DMS 273 (cell line): ENCODE results near the gene RPTOR.
"Not testable (repeated sequence)": the region's sequence is repeated elsewhere in the genome, so short reads cannot be mapped to it uniquely, and the experiment has no call there.

Experiments used
- DNase-seq: peaks from one replicate; lab custom pipeline; 2025; ENCODE audit not compliant: unreplicated experiment; lab: John Stamatoyannopoulos, UW

The RPTOR gene

DNA sequence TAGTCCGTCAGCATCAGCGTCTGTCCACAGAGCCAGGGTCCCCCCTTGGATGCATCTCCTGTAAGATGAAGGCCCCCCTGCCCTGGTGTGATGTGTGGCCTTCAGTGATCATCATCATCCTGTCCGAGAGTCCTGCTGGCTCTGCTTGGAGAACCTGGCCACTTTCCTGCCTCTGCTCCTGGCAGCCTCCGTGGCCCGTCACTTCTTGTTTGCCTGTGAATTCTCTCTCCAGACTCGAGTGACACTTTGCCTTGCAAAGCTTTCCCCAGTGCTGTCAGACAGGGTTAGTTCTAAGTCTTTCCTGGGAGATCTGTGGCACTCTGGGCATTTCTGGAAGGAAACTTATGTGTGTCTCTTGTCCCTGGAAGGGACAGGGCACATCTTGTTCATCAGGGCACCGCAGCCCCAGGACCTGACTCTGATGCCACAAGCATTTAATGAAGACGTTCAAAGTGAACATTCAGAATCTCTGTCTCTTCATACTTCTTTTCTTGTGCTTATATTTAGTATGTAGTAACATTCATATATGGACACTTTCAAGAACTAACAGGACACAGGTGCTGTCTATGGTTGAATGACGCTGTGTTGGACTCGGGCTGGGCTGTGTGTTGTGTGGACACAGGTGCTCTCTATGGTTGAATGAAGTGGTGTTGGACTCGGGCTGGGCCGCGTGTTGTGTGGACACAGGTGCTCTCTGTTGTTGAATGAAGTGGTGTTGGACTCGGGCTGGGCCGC, 68.5 kb downstream of the RPTOR start:
- no peak for DNase-seq

DNA sequence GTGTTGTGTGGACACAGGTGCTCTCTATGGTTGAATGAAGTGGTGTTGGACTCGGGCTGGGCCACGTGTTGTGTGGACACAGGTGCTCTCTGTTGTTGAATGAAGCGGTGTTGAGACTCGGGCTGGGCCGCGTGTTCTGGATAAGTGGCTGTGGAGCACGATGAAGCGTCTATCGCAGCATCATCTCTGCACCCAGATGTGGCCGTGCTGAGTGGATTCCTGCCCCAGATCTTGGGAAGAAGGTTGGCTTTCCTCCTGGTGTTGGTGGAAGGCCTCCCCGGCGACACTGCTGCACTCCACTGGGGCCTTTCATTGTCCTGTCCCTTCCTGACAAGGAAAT, 69.1 kb downstream of the RPTOR start:
- DNase-seq = no peak

- no peak for DNase-seq
Measured at GRCh38 chr17:80614332-80615047, 69.9 kb downstream of the RPTOR start.

DNA sequence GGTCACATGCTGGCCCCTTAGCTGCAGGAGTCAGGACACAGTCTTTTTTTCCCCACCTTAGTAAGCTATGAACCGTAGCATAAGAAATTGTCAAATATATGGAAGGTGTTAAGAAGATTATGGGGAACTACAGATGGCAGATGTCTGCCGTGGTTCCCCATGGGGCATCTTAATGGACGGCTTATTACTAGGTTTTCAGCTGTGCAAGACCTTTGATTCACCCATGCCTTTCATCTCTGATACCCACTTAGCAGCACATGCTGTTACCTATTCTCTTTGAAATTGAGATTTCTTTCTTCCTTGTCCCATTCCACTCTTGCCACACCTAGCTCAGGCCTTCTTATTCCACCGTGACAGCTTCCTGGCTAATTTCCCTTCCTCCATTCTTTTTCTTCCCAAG, 70.7 kb downstream of the RPTOR start:
- peak; percentile 40 for DNase-seq

DNA sequence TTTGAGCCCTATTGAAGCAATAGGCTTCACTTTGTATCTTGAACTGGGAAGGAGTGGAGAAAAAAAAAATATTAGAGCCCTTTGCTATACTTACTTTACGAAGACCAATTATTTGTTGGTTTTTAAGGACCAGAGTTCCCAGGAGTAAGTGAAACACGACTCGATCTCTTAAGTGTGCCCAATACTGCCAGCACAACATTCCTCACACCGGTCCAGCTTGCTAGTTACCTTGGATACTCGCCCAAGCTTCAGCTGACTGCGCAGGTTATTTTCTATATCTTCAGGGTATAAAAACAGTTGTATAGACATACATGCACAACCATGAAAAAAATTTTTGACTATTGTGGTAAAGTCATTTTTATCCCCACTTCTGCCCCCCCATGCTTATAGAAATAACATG, 72.1 kb downstream of the RPTOR start:
- DNase-seq = no peak

DNA sequence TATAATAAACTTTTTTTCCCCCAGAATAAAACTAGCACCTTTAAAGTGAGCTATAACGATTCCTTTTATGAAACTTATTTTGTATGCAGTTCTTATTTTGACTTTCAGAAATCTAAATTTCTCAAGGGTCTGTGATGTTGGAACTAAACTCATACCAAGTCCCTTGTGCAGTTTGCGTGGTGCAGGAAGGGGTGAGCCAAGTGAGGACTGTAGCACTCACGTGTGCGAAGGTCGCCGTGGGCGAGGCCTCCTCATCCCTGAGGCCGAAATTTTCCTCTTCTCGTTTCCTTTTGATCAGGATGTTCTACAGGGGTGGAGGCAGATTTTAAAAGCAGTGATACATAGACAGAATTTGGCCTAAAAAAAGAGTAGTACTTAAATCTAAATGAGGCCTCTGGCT, 73.7 kb downstream of the RPTOR start:
- DNase-seq = no peak

- DNase-seq = no peak
Measured at GRCh38 chr17:80619535-80620235, 75.0 kb downstream of the RPTOR start.

- no peak for DNase-seq
Measured at GRCh38 chr17:80621335-80621996, 76.8 kb downstream of the RPTOR start.

DNA sequence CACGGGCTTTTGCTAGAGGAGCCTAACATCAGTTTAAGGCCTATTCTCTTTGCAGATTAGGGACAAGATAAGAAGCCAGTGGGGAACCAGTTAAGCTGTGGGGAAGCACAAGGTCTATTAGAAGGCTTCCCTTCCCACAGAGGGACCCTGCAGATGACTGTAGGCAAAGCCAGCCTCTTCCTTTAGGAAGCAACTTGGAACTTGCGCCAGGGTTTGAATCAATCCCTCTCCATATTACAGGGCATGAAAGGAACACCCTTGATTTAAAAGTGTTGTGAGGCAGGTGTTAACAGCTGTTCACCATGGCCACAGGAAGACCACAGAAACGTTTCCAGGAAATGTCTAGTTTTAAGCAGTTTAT, 77.3 kb downstream of the RPTOR start:
- DNase-seq = peak; percentile 19

DNA sequence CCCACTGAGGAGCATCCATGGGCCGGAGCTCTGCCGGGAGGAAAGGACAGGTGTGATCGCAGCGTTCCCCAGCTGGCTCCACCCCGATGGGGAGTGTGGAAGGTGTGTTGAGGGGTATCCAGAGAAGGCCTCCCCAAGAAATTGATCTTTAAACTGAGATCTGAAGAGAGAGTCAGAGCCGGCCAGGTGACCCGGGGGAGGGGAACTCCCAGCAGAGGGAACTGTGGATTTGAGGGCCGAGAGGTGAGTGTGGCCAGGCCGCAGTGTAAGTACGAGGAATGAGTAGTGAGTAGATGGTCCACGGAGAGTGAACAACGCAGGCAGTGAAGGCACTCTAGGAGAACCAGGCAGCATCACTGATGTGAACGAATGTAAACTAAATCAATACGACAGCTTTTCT, 80.2 kb downstream of the RPTOR start:
- no peak for DNase-seq

- DNase-seq = no peak
Measured at GRCh38 chr17:80625627-80626026, 81.0 kb downstream of the RPTOR start.

GRCh38 chr17:80628881-80629280, 84.2 kb downstream of the RPTOR start:
- not testable (repeated sequence) for DNase-seq

DNA sequence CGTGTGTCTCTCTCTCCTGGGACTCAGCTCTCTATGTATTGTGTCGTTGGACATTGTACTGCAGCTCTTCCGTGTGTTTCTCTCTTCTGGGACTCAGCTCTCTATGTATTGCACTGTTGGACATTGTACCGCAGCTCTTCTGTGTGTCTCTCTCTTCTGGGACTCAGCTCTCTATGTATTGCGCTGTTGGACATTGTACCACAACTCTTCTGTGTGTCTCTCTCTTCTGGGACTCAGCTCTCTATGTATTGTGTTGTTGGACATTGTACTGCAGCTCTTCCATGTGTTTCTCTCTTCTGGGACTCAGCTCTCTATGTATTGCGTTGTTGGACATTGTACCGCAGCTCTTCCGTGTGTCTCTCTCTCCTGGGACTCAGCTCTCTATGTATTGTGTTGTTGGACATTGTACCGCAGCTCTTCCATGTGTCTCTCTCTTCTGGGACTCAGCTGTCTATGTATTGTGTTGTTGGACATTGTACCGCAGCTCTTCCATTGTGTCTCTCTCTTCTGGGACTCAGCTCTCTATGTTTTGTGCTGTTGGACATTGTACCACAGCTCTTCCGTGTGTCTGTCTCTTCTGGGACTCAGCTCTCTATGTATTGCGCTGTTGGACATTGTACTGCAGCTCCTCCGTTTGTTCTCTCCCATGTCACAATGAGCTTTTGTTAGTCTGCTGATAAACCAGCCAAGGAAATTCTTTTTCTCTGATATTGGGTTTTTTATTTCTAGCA, 84.8 kb downstream of the RPTOR start:
- DNase-seq = no peak

DNA sequence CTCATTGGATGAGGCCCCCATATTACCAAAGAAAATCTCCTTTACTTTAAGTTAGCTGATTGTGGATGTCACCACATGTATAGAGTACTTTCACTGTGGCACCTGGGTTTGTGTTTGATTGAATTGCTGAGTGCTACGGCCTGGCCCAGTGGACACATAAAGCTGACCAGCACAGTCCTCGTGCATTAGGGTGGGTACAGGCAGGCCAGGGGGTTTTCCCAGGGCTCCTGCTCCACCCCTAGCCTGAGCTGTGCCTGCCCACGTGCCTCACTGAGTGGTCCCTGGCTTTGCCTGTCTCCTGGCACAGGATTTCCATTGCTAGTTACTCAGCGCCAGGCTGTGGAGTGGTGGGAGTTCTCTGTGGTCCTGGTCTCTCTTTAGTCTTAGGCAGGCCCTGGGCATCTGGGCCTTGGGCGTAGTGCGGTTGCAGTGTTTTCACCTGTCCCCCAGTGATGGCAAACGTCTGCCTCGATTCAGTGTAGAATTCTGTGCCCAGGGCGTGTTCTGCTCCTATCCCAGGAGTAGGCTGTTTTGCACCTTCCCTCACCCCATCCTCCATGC, 86.0 kb downstream of the RPTOR start:
- no peak for DNase-seq

GRCh38 chr17:80631142-80632045, 86.8 kb downstream of the RPTOR start:
- no peak for DNase-seq

- no peak for DNase-seq
Measured at GRCh38 chr17:80632046-80632581, 87.5 kb downstream of the RPTOR start.

GRCh38 chr17:80633207-80633606, 88.6 kb downstream of the RPTOR start:
- DNase-seq = no peak

GRCh38 chr17:80633994-80634566, 89.4 kb downstream of the RPTOR start:
- no peak for DNase-seq

DNA sequence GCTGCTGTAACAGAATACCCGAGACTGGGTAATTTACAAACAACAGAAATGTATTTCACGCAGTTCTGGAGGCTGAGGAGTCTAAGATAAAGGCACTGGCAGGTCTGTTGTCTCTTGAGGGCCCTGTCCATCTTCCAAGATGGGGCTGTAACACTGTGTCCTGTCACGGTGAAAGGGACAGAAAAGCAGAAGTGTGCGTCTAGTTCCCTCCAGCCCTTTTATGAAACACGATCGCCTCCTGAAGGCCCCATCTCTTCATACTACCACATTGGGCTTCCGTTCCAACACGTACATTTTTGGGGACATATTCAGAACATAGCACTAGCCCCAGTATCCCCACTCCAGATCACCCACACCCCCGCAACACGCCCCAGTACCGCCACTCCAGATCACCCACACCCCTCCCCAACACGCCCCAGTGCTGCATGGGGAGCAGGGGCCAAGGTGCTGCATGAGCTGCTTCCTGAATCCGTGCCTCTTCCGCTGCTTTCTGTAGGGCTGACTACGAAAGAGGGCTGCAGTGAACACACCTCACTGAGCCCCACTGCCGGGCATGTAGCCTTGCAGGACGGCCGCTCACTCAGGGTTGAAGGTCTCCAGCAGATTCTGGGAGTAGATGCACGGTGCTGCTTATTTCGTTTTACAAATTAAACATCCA, 91.9 kb downstream of the RPTOR start:
- no peak for DNase-seq
